Activated CD4-positive, alpha-beta memory T cell treated with anti-CD3 and anti-CD28 coated beads for 36 hours (primary cell): ENCODE results near the gene C3orf49. TPM values are rescaled to one million over a fixed set of nuclear protein-coding genes. Genes with fewer than 3 reads are reported as not detected.

Experiments
- CTCF ChIA-PET: fragments of 350-600 bp; sonication (Branson Sonifier 250); formaldehyde crosslinking; loops from one replicate; lab custom pipeline; 2021; ENCODE audit warnings: antibody characterized with exemption, inconsistent platforms; lab: Charles Lee
- POLR2A ChIA-PET: fragments of 350-600 bp; sonication (Branson Sonifier 250); formaldehyde crosslinking; loops from one replicate; lab custom pipeline; 2021; ENCODE audit warnings: antibody characterized with exemption; lab: Charles Lee
- DNase-seq: peaks from one replicate; pipeline ENCODE4 v3.0.0-alpha.2; 2020
- H3K27ac Mint-ChIP-seq: one replicate; pipeline ENCODE4 v1.8.0; 2021; ENCODE audit warnings: mixed read lengths
- H3K27me3 Mint-ChIP-seq: one replicate; pipeline ENCODE4 v1.8.0; 2021; ENCODE audit warnings: mixed read lengths
- H3K36me3 Mint-ChIP-seq: one replicate; pipeline ENCODE4 v1.8.0; 2021; ENCODE audit warnings: mixed read lengths
- H3K4me1 Mint-ChIP-seq: one replicate; pipeline ENCODE4 v1.8.0; 2021; ENCODE audit warnings: low read depth, mixed read lengths
- H3K4me3 Mint-ChIP-seq: one replicate; pipeline ENCODE4 v1.8.0; 2021; ENCODE audit warnings: mild to moderate bottlenecking, mixed read lengths
- H3K9me3 Mint-ChIP-seq: one replicate; pipeline ENCODE4 v1.8.0; 2021; ENCODE audit warnings: mixed read lengths
- intact Hi-C: fragments of 100-400 bp; cut with micrococcal nuclease; formaldehyde crosslinking; loops from one replicate; pipeline ENCODE4 v1.15.1; 2023
- total RNA-seq, 2 experiments: library from RNA; stranded (reverse); gene quantifications; one replicate each; pipeline ENCODE4 v1.2.3, GENCODE V29; 2021

The C3orf49 gene
- total RNA-seq, 2 experiments from 2014 or later, result not detected

GRCh38 chr3:63817225-63817624 is 1.9 kb upstream of the C3orf49 start:
- H3K4me1 Mint-ChIP-seq, result no peaks in the 10 kb centered on the region
- H3K27ac Mint-ChIP-seq, result no peak overlapping the region
- no peaks in the 10 kb centered on the region for H3K36me3 Mint-ChIP-seq
- intact Hi-C loops, result loop anchor here (5.0 to 10.0 kb wide), 2 partner anchors 1150 to 1612 kb away; no protein-coding TSS in a partner anchor
- H3K27me3 Mint-ChIP-seq, result no peaks in the 10 kb centered on the region
- ChIA-PET CTCF (interaction anchor here (0.7 to 7.2 kb wide), 3 partner anchors 65 to 1195 kb away, joined by 3 to 94 read pairs (median 3); no protein-coding TSS in a partner anchor), POLR2A (no interaction called here)
- H3K4me3 Mint-ChIP-seq, result no peak overlapping the region
- no peak for DNase-seq
- no peaks in the 10 kb centered on the region for H3K9me3 Mint-ChIP-seq

GRCh38 chr3:63818282-63819150 is 583 bp upstream of the C3orf49 start:
- intact Hi-C loops, result loop anchor here (1.0 to 10.0 kb wide), 3 partner anchors 469 to 1614 kb away; no protein-coding TSS in a partner anchor
- DNase-seq, result peak; percentile 70
- H3K27me3 Mint-ChIP-seq, result no peaks in the 10 kb centered on the region
- no peak overlapping the region for H3K27ac Mint-ChIP-seq
- POLR2A ChIA-PET, result no interaction called here
- no peaks in the 10 kb centered on the region for H3K36me3 Mint-ChIP-seq
- H3K9me3 Mint-ChIP-seq, result no peaks in the 10 kb centered on the region
- H3K4me1 Mint-ChIP-seq, result no peaks in the 10 kb centered on the region
- no peak overlapping the region for H3K4me3 Mint-ChIP-seq
- CTCF ChIA-PET, result interaction anchor here (0.7 to 7.2 kb wide), 12 partner anchors 10 to 1485 kb away, joined by 3 to 94 read pairs (median 3); no protein-coding TSS in a partner anchor

GRCh38 chr3:63824309-63824708 is 5.2 kb downstream of the C3orf49 start:
- intact Hi-C loops, result no loop called here
- no peak for DNase-seq
- no peak overlapping the region for H3K27ac Mint-ChIP-seq
- no peaks in the 10 kb centered on the region for H3K4me1 Mint-ChIP-seq
- no peak overlapping the region for H3K4me3 Mint-ChIP-seq
- no peaks in the 10 kb centered on the region for H3K27me3 Mint-ChIP-seq
- ChIA-PET CTCF (interaction anchor here (2.5 kb wide), 1 partner anchor 475 kb away, joined by 7 read pairs; no protein-coding TSS in a partner anchor), POLR2A (no interaction called here)
- H3K36me3 Mint-ChIP-seq, result peaks cover 5% of the 10 kb centered on the region
- H3K9me3 Mint-ChIP-seq, result no peaks in the 10 kb centered on the region

- Mint-ChIP-seq H3K4me1 (no peaks in the 10 kb centered on the region), H3K36me3 (peaks cover 25% of the 10 kb centered on the region), H3K4me3 (no peak overlapping the region), H3K27ac (no peak overlapping the region), H3K27me3 (no peaks in the 10 kb centered on the region), H3K9me3 (no peaks in the 10 kb centered on the region)
- CTCF ChIA-PET, result interaction anchor here (3.1 kb wide), 1 partner anchor 12 kb away, joined by 10 read pairs; the partner anchor contains the start of gene C3orf49
- intact Hi-C loops, result no loop called here
- no peak for DNase-seq
- POLR2A ChIA-PET, result no interaction called here
These were observed 11.4 kb downstream of the C3orf49 start for GRCh38 chr3:63830526-63830925.

GRCh38 chr3:63832395-63832794 is 13.3 kb downstream of the C3orf49 start:
- H3K4me3 Mint-ChIP-seq, result no peak overlapping the region
- H3K4me1 Mint-ChIP-seq, result no peaks in the 10 kb centered on the region
- H3K36me3 Mint-ChIP-seq, result peaks cover 26% of the 10 kb centered on the region
- DNase-seq, result no peak
- no peaks in the 10 kb centered on the region for H3K9me3 Mint-ChIP-seq
- CTCF ChIA-PET, result interaction anchor here (0.7 kb wide), 1 partner anchor 54 kb away, joined by 3 read pairs; no protein-coding TSS in a partner anchor
- intact Hi-C loops, result no loop called here
- H3K27ac Mint-ChIP-seq, result no peak overlapping the region
- POLR2A ChIA-PET, result no interaction called here
- no peaks in the 10 kb centered on the region for H3K27me3 Mint-ChIP-seq

GRCh38 chr3:63841704-63842103 is 22.6 kb downstream of the C3orf49 start:
- DNase-seq, result no peak
- H3K27ac Mint-ChIP-seq, result no peak overlapping the region
- no peaks in the 10 kb centered on the region for H3K9me3 Mint-ChIP-seq
- H3K4me3 Mint-ChIP-seq, result no peak overlapping the region
- ChIA-PET POLR2A (no interaction called here), CTCF (no interaction called here)
- peaks cover 6% of the 10 kb centered on the region for H3K36me3 Mint-ChIP-seq
- no peaks in the 10 kb centered on the region for H3K27me3 Mint-ChIP-seq
- intact Hi-C loops, result no loop called here
- H3K4me1 Mint-ChIP-seq, result no peaks in the 10 kb centered on the region

DNA sequence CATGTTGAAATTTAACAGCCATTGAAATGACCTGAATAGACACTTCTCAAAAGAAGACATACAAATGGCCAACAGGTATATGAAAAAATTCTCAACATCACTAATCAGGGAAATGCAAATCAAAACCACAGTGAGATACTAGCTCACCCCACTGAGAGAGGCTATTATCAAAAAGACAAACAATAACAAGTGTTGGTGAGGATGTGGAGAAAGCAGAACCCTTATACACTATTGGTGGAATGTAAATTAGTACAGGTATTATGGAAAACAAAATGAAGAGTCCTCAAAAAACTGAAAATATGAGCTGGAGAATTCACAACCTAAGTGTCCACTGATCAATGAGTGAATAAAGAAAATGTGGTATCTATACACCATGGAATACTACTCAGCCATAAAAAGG is 23.0 kb downstream of the C3orf49 start:
- Mint-ChIP-seq H3K27me3 (no peaks in the 10 kb centered on the region), H3K27ac (no peak overlapping the region), H3K4me1 (no peaks in the 10 kb centered on the region), H3K36me3 (peaks cover 6% of the 10 kb centered on the region), H3K9me3 (no peaks in the 10 kb centered on the region), H3K4me3 (no peak overlapping the region)
- intact Hi-C loops, result no loop called here
- DNase-seq, result no peak
- ChIA-PET POLR2A (no interaction called here), CTCF (no interaction called here)

DNA sequence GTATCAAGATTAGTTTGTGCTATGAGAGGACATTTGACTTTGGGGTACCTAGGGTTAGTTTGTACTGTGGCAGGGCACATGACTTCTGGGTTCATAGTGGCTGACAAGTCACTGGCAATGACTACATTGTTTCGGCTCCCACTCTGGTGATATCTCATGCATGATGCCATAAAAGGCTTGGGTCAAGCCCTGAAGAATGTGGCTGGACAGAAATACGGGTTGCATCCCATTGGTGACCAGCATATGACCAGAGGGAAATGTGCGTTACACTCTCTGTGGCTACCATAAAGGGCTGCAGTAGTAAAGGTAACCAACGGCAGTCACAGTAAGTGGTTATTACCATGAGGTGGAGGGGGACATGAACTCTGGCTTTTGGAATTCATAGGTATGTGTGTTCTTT is 26.1 kb downstream of the C3orf49 start:
- CTCF ChIA-PET, result no interaction called here
- POLR2A ChIA-PET, result no interaction called here
- H3K27me3 Mint-ChIP-seq, result no peaks in the 10 kb centered on the region

DNA sequence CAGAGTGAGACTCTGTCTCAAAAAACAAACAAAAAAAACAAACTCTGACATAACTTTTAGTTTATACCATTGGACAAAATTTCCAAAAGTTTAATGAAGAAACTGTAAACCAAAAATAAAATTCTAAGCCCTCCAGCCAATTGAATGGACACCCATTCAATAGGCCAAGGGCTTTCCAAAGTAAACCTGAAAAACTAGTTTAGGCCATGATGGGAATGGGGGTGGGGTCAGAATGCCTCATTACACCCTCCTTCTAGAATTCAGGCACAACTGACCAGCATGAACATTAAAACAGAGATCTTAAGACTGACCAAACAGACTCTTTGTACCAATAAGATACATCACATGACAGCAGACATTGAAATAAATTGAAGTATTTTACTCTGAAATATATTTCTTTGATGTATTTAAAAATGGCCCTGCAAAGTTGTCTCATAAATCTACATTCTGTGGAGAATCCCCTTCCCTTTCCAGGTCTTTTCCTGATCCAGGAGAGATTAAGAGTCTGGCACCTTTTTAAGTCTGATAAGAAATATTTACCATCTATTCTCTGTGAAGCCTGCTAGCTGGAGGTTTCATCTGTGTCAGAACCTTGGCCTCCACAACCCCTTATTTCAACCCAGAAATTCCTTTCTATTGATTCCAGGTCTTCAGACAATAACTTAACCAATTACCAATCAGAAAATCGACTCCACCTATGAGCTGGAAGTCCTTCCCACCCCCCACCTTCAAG is 28.8 kb downstream of the C3orf49 start:
- no peak for DNase-seq
- POLR2A ChIA-PET, result no interaction called here
- CTCF ChIA-PET, result no interaction called here
- H3K4me3 Mint-ChIP-seq, result no peak overlapping the region
- peaks cover 4% of the 10 kb centered on the region for H3K36me3 Mint-ChIP-seq
- no peaks in the 10 kb centered on the region for H3K4me1 Mint-ChIP-seq
- no peaks in the 10 kb centered on the region for H3K9me3 Mint-ChIP-seq
- intact Hi-C loops, result no loop called here
- no peaks in the 10 kb centered on the region for H3K27me3 Mint-ChIP-seq
- no peak overlapping the region for H3K27ac Mint-ChIP-seq

More for the DNA sequence above, 26.1 kb downstream of the C3orf49 start:
- H3K9me3 Mint-ChIP-seq, result no peaks in the 10 kb centered on the region
- no peaks in the 10 kb centered on the region for H3K4me1 Mint-ChIP-seq
- H3K4me3 Mint-ChIP-seq, result no peak overlapping the region
- peaks cover 6% of the 10 kb centered on the region for H3K36me3 Mint-ChIP-seq
- intact Hi-C loops, result no loop called here
- H3K27ac Mint-ChIP-seq, result no peak overlapping the region
- DNase-seq, result no peak

- no peak for DNase-seq
- CTCF ChIA-PET, result no interaction called here
- POLR2A ChIA-PET, result no interaction called here
- Mint-ChIP-seq H3K36me3 (no peaks in the 10 kb centered on the region), H3K27ac (no peak overlapping the region), H3K27me3 (no peaks in the 10 kb centered on the region), H3K4me1 (no peaks in the 10 kb centered on the region), H3K4me3 (no peak overlapping the region), H3K9me3 (no peaks in the 10 kb centered on the region)
- intact Hi-C loops, result no loop called here
These were observed 30.1 kb downstream of the C3orf49 start for GRCh38 chr3:63849175-63849574.

- H3K36me3 Mint-ChIP-seq, result no peaks in the 10 kb centered on the region
- H3K27ac Mint-ChIP-seq, result no peak overlapping the region
- intact Hi-C loops, result no loop called here
- DNase-seq, result no peak
- ChIA-PET POLR2A (no interaction called here), CTCF (no interaction called here)
- peaks cover 11% of the 10 kb centered on the region for H3K4me1 Mint-ChIP-seq
- H3K4me3 Mint-ChIP-seq, result no peak overlapping the region
- H3K9me3 Mint-ChIP-seq, result no peaks in the 10 kb centered on the region
- H3K27me3 Mint-ChIP-seq, result no peaks in the 10 kb centered on the region
These were observed 32.2 kb downstream of the C3orf49 start for GRCh38 chr3:63851287-63851686.

DNA sequence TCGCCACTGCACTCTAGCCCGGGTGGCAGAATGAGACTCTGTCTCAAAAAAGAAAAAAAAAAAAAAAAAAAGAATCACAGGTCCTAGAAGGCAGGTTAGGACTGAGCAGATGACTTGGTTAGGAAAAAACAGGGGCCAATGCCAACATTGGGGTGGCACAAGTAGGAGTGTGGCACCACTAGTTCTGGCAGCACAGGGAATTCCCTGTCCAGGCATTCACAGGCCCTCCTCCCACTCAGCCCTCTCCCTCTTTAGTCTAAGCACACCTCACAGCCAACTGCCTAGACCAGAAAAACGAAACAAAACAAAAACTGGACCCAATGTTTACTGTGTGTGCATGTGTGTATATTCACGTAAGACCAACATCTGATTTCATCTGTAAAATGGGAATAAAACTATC is 34.0 kb downstream of the C3orf49 start:
- intact Hi-C loops, result no loop called here
- no peak for DNase-seq
- Mint-ChIP-seq H3K9me3 (no peaks in the 10 kb centered on the region), H3K27me3 (no peaks in the 10 kb centered on the region), H3K36me3 (peaks cover 1% of the 10 kb centered on the region), H3K27ac (no peak overlapping the region), H3K4me1 (peaks cover 16% of the 10 kb centered on the region), H3K4me3 (no peak overlapping the region)
- POLR2A ChIA-PET, result no interaction called here
- CTCF ChIA-PET, result no interaction called here
